Upper lobe of left lung (tissue), 6 donors: Measurements from ENCODE around the gene VPS13D. TPM values are rescaled to one million over a fixed set of nuclear protein-coding genes. Genes with fewer than 3 reads are reported as not detected.

Experiments used
- ATAC-seq, 2 donors: fragments of 200-7000 bp; cut with Tn5 transposase; one replicate each; pipeline ENCODE4 v1.9.1; 2022; ENCODE audit warnings: mild to moderate bottlenecking in 2 of 2, moderate library complexity in 2 of 2; ENCODE audit not compliant: low FRiP score in 2 of 2
- DNase-seq, 2 donors: peaks; one replicate each; pipeline ENCODE4 v3.0.0-alpha.2; 2019 to 2020
- H3K27ac ChIP-seq, 4 donors: fragments of 200-600 bp; sonication (generic); one replicate each; pipeline ENCODE4 v1.5.1; 2016 to 2019
- H3K27me3 ChIP-seq, 4 donors: fragments of 200-600 bp; sonication (generic); one replicate each; pipeline ENCODE4 v1.5.1; 2017 to 2019
- H3K36me3 ChIP-seq, 4 donors: fragments of 200-600 bp; sonication (generic); one replicate each; pipeline ENCODE4 v1.5.1; 2016 to 2019
- H3K4me1 ChIP-seq, 4 donors: fragments of 200-600 bp; sonication (generic); one replicate each; pipeline ENCODE4 v1.5.1; 2018 to 2019
- H3K4me3 ChIP-seq, 4 donors: fragments of 200-600 bp; sonication (generic); one replicate each; pipeline ENCODE4 v1.5.1; 2017 to 2019; ENCODE audit warnings: mild to moderate bottlenecking in 2 of 4, moderate library complexity in 1 of 4
- H3K9me3 ChIP-seq, 4 donors: fragments of 200-600 bp; sonication (generic); one replicate each; pipeline ENCODE4 v1.5.1; 2018 to 2019
- EP300 ChIP-seq, 4 donors: sonication (generic); formaldehyde crosslinking; IDR thresholded peaks; one replicate each; pipeline ENCODE4 v1.5.1; 2017; ENCODE audit warnings: antibody characterized with exemption in 4 of 4, control low read depth in 2 of 4
- POLR2A ChIP-seq, 4 donors: fragments of 450-650 bp; IDR thresholded peaks; one replicate each; pipeline ENCODE4 v1.5.1; 2016 to 2017; ENCODE audit warnings: antibody characterized with exemption in 4 of 4, mild to moderate bottlenecking in 2 of 4
- POLR2AphosphoS5 ChIP-seq, 2 donors: sonication (generic); formaldehyde crosslinking; IDR thresholded peaks; one replicate each; pipeline ENCODE4 v1.5.1; 2017; ENCODE audit warnings: antibody characterized with exemption in 2 of 2
- WGBS, 2 donors: methylation state at CpG; one replicate each; pipeline ENCODE4 v1.1.5; 2017 to 2018; 5-methylcytosine and 5-hydroxymethylcytosine counted together
- total RNA-seq, 6 donors: library from RNA; depleted of rRNA in 4 of 6; stranded (reverse); fragments of >200 nt in 4 of 6; gene quantifications; one replicate each; pipeline versions ENCODE4 v1.1.0 to v1.2.1, GENCODE V29; 2016 to 2021
- TF ChIP-seq, protein P1 (sequence below), 6 experiments: fragments of 450-650 bp in 4 of 6; fragments of 200-600 bp in 2 of 6; sonication (generic) in 2 of 6; IDR thresholded peaks; one replicate each; pipeline ENCODE4 v1.5.1; 2016 to 2019; ENCODE audit warnings: antibody characterized with exemption in 6 of 6
- donor health status: DM: no; HTN: no; CAD: no; lungs with moderate emphysema.
- donor health status: DM: no; HTN: yes; CAD: no; lungs with severe emphysema.

Gene VPS13D
- total RNA-seq, 6 donors from 2014 or later: 54.9 to 181 (median 87.9) TPM

DNA sequence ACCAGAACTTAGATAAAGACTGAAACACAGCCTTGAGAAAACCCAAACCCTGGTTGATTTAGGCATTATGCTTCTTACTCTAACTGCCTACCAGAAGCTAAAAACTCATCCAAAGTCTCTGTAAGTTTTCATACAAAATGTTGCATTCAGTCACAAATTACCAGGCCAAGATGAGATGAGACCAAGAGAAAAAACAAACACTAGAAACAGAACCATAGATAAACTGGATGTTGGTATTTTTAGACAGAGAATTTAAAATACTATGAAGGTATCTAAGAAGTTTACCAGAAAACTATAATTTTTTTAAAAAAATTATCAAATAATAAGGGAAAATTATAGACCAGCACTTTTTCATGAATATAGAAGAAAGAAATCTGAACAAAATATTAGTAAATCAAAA lies 180.5 kb downstream of the VPS13D start:
- Histone ChIP-seq H3K4me3 (no peak overlapping the region), H3K27me3 (no peaks in the 10 kb centered on the region), H3K36me3 (peaks cover 0 to 18% (median 0%) of the 10 kb centered on the region in 4 donors), H3K9me3 (no peaks in the 10 kb centered on the region), H3K4me1 (peaks cover 29 to 46% (median 39%) of the 10 kb centered on the region in 4 donors), H3K27ac (no peak overlapping the region)
- DNase-seq (no peak), ATAC-seq (no peak)
- TF ChIP-seq, protein P1, sequence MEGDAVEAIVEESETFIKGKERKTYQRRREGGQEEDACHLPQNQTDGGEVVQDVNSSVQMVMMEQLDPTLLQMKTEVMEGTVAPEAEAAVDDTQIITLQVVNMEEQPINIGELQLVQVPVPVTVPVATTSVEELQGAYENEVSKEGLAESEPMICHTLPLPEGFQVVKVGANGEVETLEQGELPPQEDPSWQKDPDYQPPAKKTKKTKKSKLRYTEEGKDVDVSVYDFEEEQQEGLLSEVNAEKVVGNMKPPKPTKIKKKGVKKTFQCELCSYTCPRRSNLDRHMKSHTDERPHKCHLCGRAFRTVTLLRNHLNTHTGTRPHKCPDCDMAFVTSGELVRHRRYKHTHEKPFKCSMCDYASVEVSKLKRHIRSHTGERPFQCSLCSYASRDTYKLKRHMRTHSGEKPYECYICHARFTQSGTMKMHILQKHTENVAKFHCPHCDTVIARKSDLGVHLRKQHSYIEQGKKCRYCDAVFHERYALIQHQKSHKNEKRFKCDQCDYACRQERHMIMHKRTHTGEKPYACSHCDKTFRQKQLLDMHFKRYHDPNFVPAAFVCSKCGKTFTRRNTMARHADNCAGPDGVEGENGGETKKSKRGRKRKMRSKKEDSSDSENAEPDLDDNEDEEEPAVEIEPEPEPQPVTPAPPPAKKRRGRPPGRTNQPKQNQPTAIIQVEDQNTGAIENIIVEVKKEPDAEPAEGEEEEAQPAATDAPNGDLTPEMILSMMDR (IDR thresholded peaks at IDR 0.05): no peak
- TF ChIP-seq POLR2AphosphoS5 (IDR thresholded peaks at IDR 0.05): no peak
- TF ChIP-seq EP300 (IDR thresholded peaks at IDR 0.05): no peak
- no peak for TF ChIP-seq POLR2A (IDR thresholded peaks at IDR 0.05)

DNA sequence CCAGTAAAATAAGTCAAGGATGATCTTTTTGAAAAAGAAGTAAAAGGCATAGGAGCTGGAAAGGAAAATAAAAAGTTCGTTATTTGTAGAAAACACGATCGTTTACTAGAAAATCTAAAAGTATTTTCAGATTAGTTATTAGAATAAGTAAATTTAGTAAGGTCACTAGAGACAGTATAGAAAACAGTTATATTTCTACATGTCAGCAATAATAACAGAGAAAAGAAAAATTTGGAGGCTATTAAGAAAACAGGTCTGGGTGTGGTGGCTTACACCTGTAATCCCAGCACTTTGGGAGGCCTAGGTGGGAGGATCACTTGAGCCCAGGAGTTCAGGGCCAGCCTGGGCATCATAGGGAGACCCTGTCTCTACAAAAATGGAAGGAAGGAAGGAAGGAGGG lies 181.3 kb downstream of the VPS13D start:
- TF ChIP-seq EP300 (IDR thresholded peaks at IDR 0.05) (no peak), POLR2A (IDR thresholded peaks at IDR 0.05) (no peak), POLR2AphosphoS5 (IDR thresholded peaks at IDR 0.05) (no peak)
- TF ChIP-seq, protein P1 (IDR thresholded peaks at IDR 0.05): no peak
- Histone ChIP-seq H3K9me3 (no peaks in the 10 kb centered on the region), H3K27me3 (no peaks in the 10 kb centered on the region), H3K36me3 (peaks cover 0 to 21% (median 0%) of the 10 kb centered on the region in 4 donors), H3K4me3 (no peak overlapping the region), H3K4me1 (peaks cover 21 to 39% (median 31%) of the 10 kb centered on the region in 4 donors), H3K27ac (no peak overlapping the region)
- DNase-seq: no peak
- no peak for ATAC-seq
- 98 to 99% methylated on average over 3 of the region's 3 CpGs for WGBS, 2 donors

DNA sequence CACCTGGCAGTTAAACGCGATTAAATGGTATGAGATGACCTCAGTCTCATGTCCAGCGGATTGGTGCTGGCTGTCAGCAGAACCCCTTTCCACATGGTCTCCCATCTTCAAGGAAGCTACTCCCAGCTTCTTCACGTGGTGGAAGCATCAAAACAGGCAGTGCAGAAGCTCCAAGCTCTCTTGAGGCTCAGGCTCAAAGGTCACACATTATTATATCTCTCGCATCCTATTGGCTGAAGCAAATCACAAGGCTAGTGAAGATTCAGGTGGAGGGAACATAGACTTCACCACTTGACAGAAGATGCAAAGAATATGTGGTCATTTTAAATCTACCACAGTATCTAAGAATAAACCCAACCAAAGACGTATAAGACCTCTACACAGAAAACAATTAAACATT lies 181.9 kb downstream of the VPS13D start:
- Histone ChIP-seq H3K27ac (no peak overlapping the region), H3K4me3 (no peak overlapping the region), H3K9me3 (no peaks in the 10 kb centered on the region), H3K27me3 (no peaks in the 10 kb centered on the region), H3K4me1 (peaks cover 15 to 32% (median 25%) of the 10 kb centered on the region in 4 donors), H3K36me3 (peaks cover 2 to 27% (median 3%) of the 10 kb centered on the region in 4 donors)
- no peak for DNase-seq
- 94 to 98% methylated on average over 6 of the region's 6 CpGs for WGBS, 2 donors
- TF ChIP-seq, protein P1 (IDR thresholded peaks at IDR 0.05): no peak
- no peak for TF ChIP-seq POLR2AphosphoS5 (IDR thresholded peaks at IDR 0.05)
- ATAC-seq: no peak

DNA sequence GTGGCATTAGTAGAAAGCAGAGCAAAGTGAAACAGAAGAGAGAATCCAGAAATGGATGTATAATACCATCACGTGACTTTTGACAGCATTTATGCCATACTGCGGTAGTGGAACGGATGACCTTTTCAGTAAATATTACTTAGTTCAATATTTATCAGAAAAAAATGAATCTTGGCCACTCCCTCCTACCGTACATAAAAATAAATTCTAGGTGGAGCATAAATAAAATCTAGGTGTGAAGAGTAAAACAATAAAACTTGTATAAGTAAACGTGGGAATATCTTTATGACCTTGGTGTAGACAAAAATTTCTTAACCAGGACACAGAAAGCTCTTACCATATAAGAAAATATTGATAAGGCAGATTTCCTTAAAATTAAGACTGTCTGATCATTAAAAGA lies 182.6 kb downstream of the VPS13D start:
- Histone ChIP-seq H3K27ac (no peak overlapping the region), H3K9me3 (no peaks in the 10 kb centered on the region), H3K27me3 (no peaks in the 10 kb centered on the region), H3K4me1 (peaks cover 10 to 26% (median 18%) of the 10 kb centered on the region in 4 donors), H3K36me3 (peaks cover 7 to 34% (median 9%) of the 10 kb centered on the region in 4 donors), H3K4me3 (no peak overlapping the region)
- DNase-seq (no peak), ATAC-seq (no peak)
- TF ChIP-seq POLR2A (IDR thresholded peaks at IDR 0.05) (no peak), EP300 (IDR thresholded peaks at IDR 0.05) (no peak), POLR2AphosphoS5 (IDR thresholded peaks at IDR 0.05) (no peak)
- TF ChIP-seq, protein P1 (IDR thresholded peaks at IDR 0.05): no peak
- 97 to 99% methylated on average over 5 of the region's 5 CpGs for WGBS, 2 donors

DNA sequence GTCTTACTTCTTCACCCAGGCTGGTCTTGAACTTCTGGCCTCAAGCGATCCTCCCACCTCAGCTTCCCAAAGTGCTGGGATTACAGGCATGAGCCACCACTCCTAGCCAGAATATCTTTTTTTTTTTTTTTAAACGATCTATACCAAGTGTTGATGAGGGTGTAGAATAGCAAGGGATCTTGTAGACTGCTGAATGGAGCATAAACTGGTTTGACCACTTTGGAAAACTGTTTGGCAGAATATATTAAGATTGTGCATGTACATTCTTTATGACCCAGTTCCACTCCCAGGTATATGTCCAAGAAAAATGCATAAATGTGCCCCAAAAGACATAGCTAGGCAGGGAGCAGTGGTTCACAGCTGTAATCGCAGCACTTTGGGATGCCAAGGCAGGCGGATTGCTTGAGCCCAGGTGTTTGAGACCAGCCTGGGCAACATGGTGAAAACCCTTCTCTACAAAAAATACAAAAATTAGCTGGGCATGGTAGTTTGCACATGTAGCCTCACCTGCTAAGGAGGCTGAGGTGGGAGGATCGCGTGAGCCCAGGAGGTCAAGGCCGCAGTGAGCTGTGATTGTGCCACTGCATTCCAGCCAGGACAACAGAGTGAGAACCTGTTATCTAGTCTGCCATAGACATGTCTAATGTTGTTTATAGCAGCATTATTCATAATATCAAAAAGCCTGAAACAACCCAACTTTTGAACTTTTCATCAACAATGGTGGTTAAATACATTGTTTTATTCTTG lies 184.0 kb downstream of the VPS13D start:
- no peak for DNase-seq
- TF ChIP-seq, protein P1 (IDR thresholded peaks at IDR 0.05): no peak
- no peak overlapping the region for H3K4me3 ChIP-seq
- H3K27ac ChIP-seq: no peak overlapping the region
- H3K27me3 ChIP-seq: no peaks in the 10 kb centered on the region
- peaks cover 10 to 40% (median 13%) of the 10 kb centered on the region in 4 donors for H3K36me3 ChIP-seq
- H3K9me3 ChIP-seq: no peaks in the 10 kb centered on the region
- WGBS, 2 donors: 94% methylated on average over 7 of the region's 7 CpGs
- ATAC-seq: no peak
- peaks cover 0 to 14% (median 5%) of the 10 kb centered on the region in 4 donors for H3K4me1 ChIP-seq
